Lung (tissue), 12 donors: ENCODE results near the gene BCL2L1. TPM values are rescaled to one million over a fixed set of nuclear protein-coding genes. Genes with fewer than 3 reads are reported as not detected.

ENCODE experiments used
- ATAC-seq: fragments of 200-7000 bp; cut with Tn5 transposase; one replicate; pipeline ENCODE4 v1.9.1; 2020; ENCODE audit warnings: moderate number of reproducible peaks; ENCODE audit not compliant: insufficient read depth, low FRiP score
- DNase-seq, 3 donors: peaks; one replicate each; pipeline ENCODE4 v3.0.0-alpha.2; 2013 to 2017
- H3K27ac ChIP-seq, 2 donors: one replicate each; pipeline ENCODE4 v1.5.1; 2013; ENCODE audit warnings: mild to moderate bottlenecking in 2 of 2, moderate library complexity in 2 of 2, control low read depth in 1 of 2, inconsistent platforms in 1 of 2, low read depth in 1 of 2, low read length in 1 of 2
- H3K27me3 ChIP-seq, 3 donors: one replicate each; pipeline ENCODE4 v1.5.1; 2013; ENCODE audit warnings: low read length in 2 of 3; ENCODE audit not compliant: control insufficient read depth in 3 of 3, insufficient read depth in 3 of 3
- H3K36me3 ChIP-seq, 4 donors: one replicate each; pipeline ENCODE4 v1.5.1; 2013; ENCODE audit warnings: low read length in 4 of 4, mild to moderate bottlenecking in 1 of 4, moderate library complexity in 1 of 4; ENCODE audit not compliant: control insufficient read depth in 4 of 4, insufficient read depth in 4 of 4
- H3K4me1 ChIP-seq, 5 donors: one replicate each; pipeline ENCODE4 v1.5.1; 2013; ENCODE audit warnings: low read length in 5 of 5, mild to moderate bottlenecking in 2 of 5, moderate library complexity in 1 of 5; ENCODE audit not compliant: control insufficient read depth in 5 of 5, insufficient read depth in 5 of 5
- H3K4me3 ChIP-seq: one replicate; pipeline ENCODE4 v1.5.1; 2013; ENCODE audit warnings: mild to moderate bottlenecking, control low read depth, moderate library complexity
- H3K9ac ChIP-seq, 2 donors: one replicate each; pipeline ENCODE4 v1.5.1; 2013; ENCODE audit warnings: low read length in 2 of 2, control low read depth in 1 of 2; ENCODE audit not compliant: insufficient read depth in 1 of 2
- H3K9me3 ChIP-seq, 4 donors: one replicate each; pipeline ENCODE4 v1.5.1; 2013; ENCODE audit warnings: low read length in 3 of 4, mild to moderate bottlenecking in 1 of 4, moderate library complexity in 1 of 4; ENCODE audit not compliant: control insufficient read depth in 4 of 4, insufficient read depth in 3 of 4
- WGBS, 2 donors: extraction: QIAGEN DNeasy Blood & Tissue Kit; methylation state at CpG; one replicate each; pipeline ENCODE4 v1.1.7; 2013; 5-methylcytosine and 5-hydroxymethylcytosine counted together
- polyA plus RNA-seq, 2 donors: library from polyadenylated mRNA; stranded (reverse); fragments of 200-250 nt; gene quantifications; one replicate each; pipeline ENCODE4 v1.2.1, GENCODE V29; 2013
- total RNA-seq, 2 donors: library from RNA; depleted of rRNA in 1 of 2; stranded (reverse); fragments of >200 nt in 1 of 2; gene quantifications; one replicate each; pipeline ENCODE4 v1.2.1, GENCODE V29; 2014 to 2021
- TF ChIP-seq, protein P1 (sequence below): IDR thresholded peaks from 2 replicates; pipeline ENCODE4 v1.5.1; 2012; ENCODE audit warnings: mild to moderate bottlenecking; ENCODE audit errors: control extremely low read depth, extremely low read depth
- donor health status: control.
- donor health status: control.
- donor health status: Bipolar disorder and iron deficiency.
- donor health status: healthy.
- donor health status: DM: yes; HTN: yes; CAD: no.

Gene BCL2L1
- total and polyA plus RNA-seq, 4 donors, result 107 to 150 (median 117) TPM

GRCh38 chr20:31693987-31694661 is 28.5 kb downstream of the BCL2L1 start:
- peaks cover 0 to 61% (median 5%) of the 10 kb centered on the region in 5 donors for H3K4me1 ChIP-seq
- H3K27me3 ChIP-seq, result no peaks in the 10 kb centered on the region
- no peak overlapping the region for H3K9ac ChIP-seq
- TF ChIP-seq, protein P1, sequence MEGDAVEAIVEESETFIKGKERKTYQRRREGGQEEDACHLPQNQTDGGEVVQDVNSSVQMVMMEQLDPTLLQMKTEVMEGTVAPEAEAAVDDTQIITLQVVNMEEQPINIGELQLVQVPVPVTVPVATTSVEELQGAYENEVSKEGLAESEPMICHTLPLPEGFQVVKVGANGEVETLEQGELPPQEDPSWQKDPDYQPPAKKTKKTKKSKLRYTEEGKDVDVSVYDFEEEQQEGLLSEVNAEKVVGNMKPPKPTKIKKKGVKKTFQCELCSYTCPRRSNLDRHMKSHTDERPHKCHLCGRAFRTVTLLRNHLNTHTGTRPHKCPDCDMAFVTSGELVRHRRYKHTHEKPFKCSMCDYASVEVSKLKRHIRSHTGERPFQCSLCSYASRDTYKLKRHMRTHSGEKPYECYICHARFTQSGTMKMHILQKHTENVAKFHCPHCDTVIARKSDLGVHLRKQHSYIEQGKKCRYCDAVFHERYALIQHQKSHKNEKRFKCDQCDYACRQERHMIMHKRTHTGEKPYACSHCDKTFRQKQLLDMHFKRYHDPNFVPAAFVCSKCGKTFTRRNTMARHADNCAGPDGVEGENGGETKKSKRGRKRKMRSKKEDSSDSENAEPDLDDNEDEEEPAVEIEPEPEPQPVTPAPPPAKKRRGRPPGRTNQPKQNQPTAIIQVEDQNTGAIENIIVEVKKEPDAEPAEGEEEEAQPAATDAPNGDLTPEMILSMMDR, result no peak
- H3K4me3 ChIP-seq, result no peak overlapping the region
- 69 to 76% methylated on average over 4 of the region's 4 CpGs for WGBS, 2 donors
- DNase-seq (no peak), ATAC-seq (no peak)
- H3K9me3 ChIP-seq, result no peaks in the 10 kb centered on the region
- peaks cover 0 to 16% (median 7%) of the 10 kb centered on the region in 4 donors for H3K36me3 ChIP-seq
- H3K27ac ChIP-seq, result peak overlapping the region; percentile 79 to 80

GRCh38 chr20:31693402-31693801 is 29.3 kb downstream of the BCL2L1 start:
- H3K27me3 ChIP-seq, result no peaks in the 10 kb centered on the region
- peaks cover 0 to 17% (median 7%) of the 10 kb centered on the region in 4 donors for H3K36me3 ChIP-seq
- 91 to 93% methylated on average over 6 of the region's 6 CpGs for WGBS, 2 donors
- H3K27ac ChIP-seq, result no peak overlapping the region
- H3K9ac ChIP-seq, result no peak overlapping the region
- ATAC-seq (no peak), DNase-seq (no peak)
- no peak overlapping the region for H3K4me3 ChIP-seq
- H3K4me1 ChIP-seq, result peaks cover 0 to 54% (median 5%) of the 10 kb centered on the region in 5 donors
- no peaks in the 10 kb centered on the region for H3K9me3 ChIP-seq
- TF ChIP-seq, protein P1, result no peak

- Histone ChIP-seq H3K36me3 (peaks cover 0 to 24% (median 11%) of the 10 kb centered on the region in 4 donors), H3K27me3 (no peaks in the 10 kb centered on the region), H3K9me3 (no peaks in the 10 kb centered on the region), H3K9ac (no peak overlapping the region), H3K4me1 (peaks cover 0 to 43% (median 5%) of the 10 kb centered on the region in 5 donors), H3K27ac (peak overlapping the region in 1 of 2 donors; percentile 26), H3K4me3 (no peak overlapping the region)
- TF ChIP-seq, protein P1, result no peak
- 36% methylated on average over 1 of the region's 1 CpG for WGBS, 2 donors
- ATAC-seq (no peak), DNase-seq (no peak)
Observed at GRCh38 chr20:31691646-31692275, 30.9 kb downstream of the BCL2L1 start.
